ENCODE results near the gene HOMER1.
"Not testable (repeated sequence)": the region's sequence is repeated elsewhere in the genome, so short reads cannot be mapped to it uniquely, and the experiment has no call there.

HOMER1 gene

DNA sequence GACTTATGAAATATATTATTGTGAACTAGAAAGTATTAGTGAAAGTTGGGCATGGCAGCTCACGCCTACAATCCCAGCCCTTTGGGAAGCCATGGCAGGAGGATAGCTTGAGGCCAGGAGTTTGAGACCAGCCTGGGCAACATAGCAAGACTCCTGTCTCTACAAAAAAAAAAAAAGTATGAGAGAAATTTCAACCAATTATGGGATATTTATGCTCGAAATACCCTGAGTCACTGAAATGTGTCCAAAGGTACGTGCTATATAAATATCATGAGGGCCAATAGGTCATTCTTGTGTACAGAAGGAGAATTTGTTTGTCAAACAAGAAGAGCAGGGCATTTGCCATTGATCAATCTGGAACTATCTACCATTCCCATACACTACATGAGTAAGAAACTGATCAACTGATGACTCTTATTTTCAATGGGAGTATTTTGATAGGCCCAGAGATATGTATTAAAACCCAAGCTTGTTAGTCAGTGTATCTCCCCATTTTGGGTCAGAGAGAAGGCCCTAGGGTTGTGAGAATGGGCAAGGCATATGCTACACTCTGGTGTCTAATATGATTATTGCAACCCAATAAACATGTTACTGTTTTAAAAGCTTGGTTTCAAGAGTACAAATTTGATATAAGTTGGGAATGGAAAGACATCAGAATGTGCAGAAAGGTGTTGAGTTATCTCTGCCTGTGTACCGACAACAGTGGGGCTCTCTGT lies 21.7 kb upstream of the HOMER1 start:
- intact Hi-C loops (cut with micrococcal nuclease) = no loop called here
- no peak overlapping the region for H3K4me3 Mint-ChIP-seq

DNA sequence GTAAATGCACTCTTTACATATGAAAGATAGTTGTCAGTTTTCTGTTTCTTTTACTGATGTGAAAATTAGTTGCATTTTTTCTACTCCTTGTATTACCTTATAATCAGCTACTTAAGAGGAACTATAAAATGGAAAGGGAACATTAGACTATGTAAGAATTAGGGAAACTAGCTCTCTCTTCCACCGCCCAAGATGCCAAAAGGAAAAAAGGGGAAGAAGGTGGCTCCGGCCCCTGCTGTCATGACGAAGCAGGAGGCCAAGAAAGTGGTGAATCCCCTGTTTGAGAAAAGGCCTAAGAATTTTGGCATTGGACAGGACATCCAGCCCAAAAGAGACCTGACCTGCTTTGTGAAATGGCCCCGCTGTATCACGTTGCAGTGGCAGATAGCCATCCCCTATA lies 15.2 kb upstream of the HOMER1 start:
- Mint-ChIP-seq H3K36me3 (ENCODE audit: low read depth) (no peaks in the 10 kb centered on the region), H3K4me1 (ENCODE audit: low read depth) (peaks cover 8% of the 10 kb centered on the region), H3K4me3 (no peak overlapping the region)

More for the DNA sequence above, 21.7 kb upstream of the HOMER1 start:
- H3K27ac Mint-ChIP-seq = no peak overlapping the region
- no peaks in the 10 kb centered on the region for H3K36me3 Mint-ChIP-seq (ENCODE audit: low read depth)
- H3K27me3 Mint-ChIP-seq = peaks cover 12% of the 10 kb centered on the region
- no peaks in the 10 kb centered on the region for H3K9me3 Mint-ChIP-seq
- H3K4me1 Mint-ChIP-seq (ENCODE audit: low read depth) = no peaks in the 10 kb centered on the region

DNA sequence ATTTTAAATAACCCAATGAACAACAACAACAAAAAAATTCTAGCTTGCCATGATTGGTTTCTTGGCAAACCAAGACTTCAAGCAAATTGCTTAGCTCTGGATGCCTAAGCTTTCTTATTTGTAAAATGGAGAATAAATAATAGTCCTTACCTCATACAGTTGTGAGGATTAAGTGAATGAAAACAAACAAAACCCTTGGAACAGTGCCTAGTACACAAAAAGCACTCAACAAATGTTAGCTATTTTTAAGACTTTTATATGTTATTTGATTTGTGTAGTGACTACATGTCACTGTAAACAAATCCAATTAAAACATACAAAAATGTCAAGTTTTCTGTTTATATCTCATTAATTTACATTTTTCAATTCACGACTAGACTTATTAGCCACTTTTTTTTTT lies 13.5 kb upstream of the HOMER1 start:
- intact Hi-C loops (cut with micrococcal nuclease) = no loop called here
- Mint-ChIP-seq H3K4me3 (no peak overlapping the region), H3K4me1 (ENCODE audit: low read depth) (peaks cover 8% of the 10 kb centered on the region), H3K36me3 (ENCODE audit: low read depth) (no peaks in the 10 kb centered on the region), H3K9me3 (peaks cover 17% of the 10 kb centered on the region), H3K27ac (no peak overlapping the region), H3K27me3 (peaks cover 9% of the 10 kb centered on the region)

More for the DNA sequence above, 15.2 kb upstream of the HOMER1 start:
- intact Hi-C loops (cut with micrococcal nuclease) = no loop called here
- H3K27me3 Mint-ChIP-seq = peaks cover 3% of the 10 kb centered on the region
- peaks cover 17% of the 10 kb centered on the region for H3K9me3 Mint-ChIP-seq
- H3K27ac Mint-ChIP-seq = no peak overlapping the region

DNA sequence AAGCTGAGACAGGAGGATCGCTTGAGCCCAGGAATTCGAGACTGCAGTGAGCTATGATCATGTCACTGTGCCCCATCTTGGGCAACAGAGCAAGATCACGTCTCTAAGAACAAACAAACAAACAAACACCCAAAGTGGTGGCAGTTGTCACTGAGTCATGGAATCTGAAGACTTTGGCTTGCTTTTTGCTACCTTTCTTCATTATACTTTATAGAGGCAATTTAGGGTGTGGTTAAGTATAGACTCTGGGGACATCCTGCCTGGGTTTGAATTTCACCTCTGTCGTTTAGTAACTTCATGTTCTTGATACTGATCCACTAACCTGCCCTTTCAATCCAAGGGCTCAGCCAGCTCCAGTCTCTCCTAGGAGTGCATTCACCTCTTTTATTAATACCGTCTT lies 13.0 kb upstream of the HOMER1 start:
- H3K36me3 Mint-ChIP-seq (ENCODE audit: low read depth) = no peaks in the 10 kb centered on the region
- H3K27ac Mint-ChIP-seq = no peak overlapping the region
- H3K4me1 Mint-ChIP-seq (ENCODE audit: low read depth) = peaks cover 8% of the 10 kb centered on the region
- intact Hi-C loops (cut with micrococcal nuclease) = no loop called here
- H3K27me3 Mint-ChIP-seq = peaks cover 9% of the 10 kb centered on the region
- H3K9me3 Mint-ChIP-seq = peaks cover 17% of the 10 kb centered on the region
- H3K4me3 Mint-ChIP-seq = no peak overlapping the region

DNA sequence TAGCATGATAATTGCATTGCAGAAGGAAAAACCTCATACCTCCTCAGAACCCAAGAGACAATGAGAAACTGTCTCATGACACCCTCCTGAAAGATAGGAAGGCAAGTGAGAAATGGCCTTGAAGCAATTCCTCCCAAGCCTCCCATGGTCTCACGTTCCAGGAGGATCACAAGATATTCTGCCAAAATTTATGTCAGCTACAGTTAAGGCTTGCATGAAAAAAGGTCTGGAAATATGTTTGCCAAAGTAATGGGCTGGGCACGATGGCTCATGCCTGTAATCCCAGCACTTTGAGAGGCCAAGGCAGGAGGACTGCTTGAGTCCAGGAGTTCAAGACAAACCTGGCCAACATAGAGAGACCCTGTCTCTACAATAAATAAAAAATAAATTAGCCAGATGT lies 12.6 kb upstream of the HOMER1 start:
- Mint-ChIP-seq H3K27me3 (peaks cover 8% of the 10 kb centered on the region), H3K9me3 (peaks cover 17% of the 10 kb centered on the region), H3K4me3 (no peak overlapping the region), H3K27ac (no peak overlapping the region), H3K36me3 (ENCODE audit: low read depth) (no peaks in the 10 kb centered on the region), H3K4me1 (ENCODE audit: low read depth) (peaks cover 8% of the 10 kb centered on the region)
- intact Hi-C loops (cut with micrococcal nuclease) = no loop called here

DNA sequence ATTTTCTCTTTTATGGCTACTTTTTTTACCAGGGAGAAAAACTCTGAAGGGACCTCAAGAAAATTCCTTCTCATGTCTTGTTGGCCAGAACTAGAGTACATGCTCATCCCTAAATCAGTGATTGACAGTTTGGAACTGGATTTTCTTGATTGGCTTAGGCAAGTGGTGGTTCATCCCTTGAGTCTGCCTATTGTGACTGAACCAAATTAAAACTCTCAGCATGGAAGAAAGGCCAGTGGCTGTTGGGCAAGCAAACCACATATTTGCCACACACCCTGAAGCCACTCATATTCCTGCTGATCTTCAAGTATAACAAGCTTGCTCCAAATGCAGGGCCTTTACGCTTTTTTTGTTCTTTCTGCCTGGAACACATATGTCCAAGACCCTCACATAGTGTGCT lies 7.2 kb upstream of the HOMER1 start:
- Mint-ChIP-seq H3K36me3 (ENCODE audit: low read depth) (no peaks in the 10 kb centered on the region), H3K4me1 (ENCODE audit: low read depth) (peaks cover 6% of the 10 kb centered on the region), H3K27me3 (peaks cover 14% of the 10 kb centered on the region), H3K9me3 (peaks cover 14% of the 10 kb centered on the region), H3K27ac (no peak overlapping the region), H3K4me3 (no peak overlapping the region)
- intact Hi-C loops (cut with micrococcal nuclease) = no loop called here

DNA sequence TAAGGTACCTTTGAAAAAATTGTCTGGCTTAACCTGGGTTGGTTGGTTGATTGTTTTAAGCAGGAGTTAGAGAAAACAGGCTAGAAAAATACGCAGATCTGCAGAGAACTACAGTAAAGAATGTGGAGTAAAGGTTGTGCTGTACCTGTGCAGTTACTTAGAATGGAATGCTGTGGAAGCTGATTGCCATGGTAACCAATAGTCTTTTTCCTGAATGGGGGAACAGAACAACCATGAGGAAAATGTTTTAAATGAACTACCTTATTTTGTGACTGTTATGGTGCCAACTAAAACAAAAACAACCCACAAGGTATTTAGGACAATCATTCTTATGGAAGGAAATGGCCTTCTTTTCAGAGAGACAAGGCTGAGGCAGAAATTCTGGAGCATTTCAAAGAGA lies 4.8 kb upstream of the HOMER1 start:
- Mint-ChIP-seq H3K27ac (no peak overlapping the region), H3K4me1 (ENCODE audit: low read depth) (peaks cover 15% of the 10 kb centered on the region)
- intact Hi-C loops (cut with micrococcal nuclease) = no loop called here

DNA sequence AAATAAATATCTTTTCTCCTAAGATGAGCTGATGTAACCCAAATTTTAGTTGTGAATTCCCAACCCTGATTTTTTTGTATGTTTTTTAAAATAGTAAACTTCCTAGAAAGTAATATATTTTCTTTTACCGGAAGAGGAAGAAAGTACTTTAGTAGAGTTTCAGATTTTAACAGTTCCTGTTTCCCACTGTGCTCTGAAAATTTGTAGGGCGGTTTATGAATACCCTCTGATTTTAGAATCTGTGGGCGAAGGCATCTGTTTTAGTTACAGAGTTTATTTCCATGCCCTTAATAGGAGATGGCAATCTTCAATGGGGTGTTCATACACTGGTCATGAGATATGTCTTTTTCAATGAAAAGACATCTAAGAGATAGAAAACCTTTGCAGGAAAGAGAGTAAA lies 3.7 kb upstream of the HOMER1 start:
- Mint-ChIP-seq H3K27ac (no peak overlapping the region), H3K4me1 (ENCODE audit: low read depth) (peaks cover 26% of the 10 kb centered on the region), H3K4me3 (no peak overlapping the region), H3K27me3 (peaks cover 29% of the 10 kb centered on the region), H3K36me3 (ENCODE audit: low read depth) (peaks cover 6% of the 10 kb centered on the region), H3K9me3 (no peaks in the 10 kb centered on the region)
- intact Hi-C loops (cut with micrococcal nuclease) = no loop called here

More for the DNA sequence above, 4.8 kb upstream of the HOMER1 start:
- Mint-ChIP-seq H3K4me3 (no peak overlapping the region), H3K27me3 (peaks cover 24% of the 10 kb centered on the region), H3K9me3 (no peaks in the 10 kb centered on the region), H3K36me3 (ENCODE audit: low read depth) (peaks cover 6% of the 10 kb centered on the region)

DNA sequence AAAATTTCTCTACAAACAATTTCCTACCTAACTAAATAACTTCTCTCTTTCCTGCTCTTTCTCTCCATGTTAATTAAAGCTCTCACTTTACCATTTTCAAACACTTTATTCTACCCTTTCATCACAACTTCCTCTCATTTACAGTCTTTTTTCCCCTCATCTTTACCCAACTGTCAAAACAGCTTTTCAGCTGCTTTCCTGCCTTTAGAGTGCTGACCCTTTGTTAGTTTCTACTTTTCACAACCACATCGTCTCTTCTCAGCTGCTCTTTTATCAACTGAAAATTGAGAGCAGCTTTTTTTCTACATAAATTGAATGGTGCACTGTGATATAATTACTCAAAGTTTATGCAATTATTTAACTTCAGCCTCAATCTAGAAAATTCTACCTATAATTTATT lies 3.1 kb upstream of the HOMER1 start:
- intact Hi-C loops (cut with micrococcal nuclease) = no loop called here
- H3K27me3 Mint-ChIP-seq = peaks cover 34% of the 10 kb centered on the region
- H3K4me1 Mint-ChIP-seq (ENCODE audit: low read depth) = peaks cover 28% of the 10 kb centered on the region
- no peaks in the 10 kb centered on the region for H3K9me3 Mint-ChIP-seq
- peaks cover 6% of the 10 kb centered on the region for H3K36me3 Mint-ChIP-seq (ENCODE audit: low read depth)
- H3K27ac Mint-ChIP-seq = no peak overlapping the region
- H3K4me3 Mint-ChIP-seq = no peak overlapping the region

DNA sequence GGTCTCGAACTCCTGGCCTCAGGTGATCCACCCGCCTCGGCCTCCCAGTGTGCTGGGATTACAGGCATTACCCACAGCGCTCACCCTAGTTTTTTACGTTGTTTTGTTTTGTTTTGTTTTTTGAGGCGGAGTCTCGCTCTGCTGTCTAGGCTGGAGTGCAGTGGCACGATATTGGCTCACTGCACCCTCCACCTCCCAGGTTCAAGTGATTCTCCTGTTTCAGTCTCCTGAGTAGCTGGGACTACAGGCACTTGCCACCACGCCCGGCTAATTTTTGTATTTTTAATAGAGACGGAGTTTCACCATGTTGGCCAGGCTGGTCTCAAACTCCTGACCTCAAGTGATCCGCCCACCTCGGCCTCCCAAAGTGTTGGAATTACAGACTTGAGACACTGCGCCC lies 2.4 kb upstream of the HOMER1 start:
- H3K4me3 Mint-ChIP-seq; intact Hi-C loops (cut with micrococcal nuclease); H3K27ac Mint-ChIP-seq; H3K9me3 Mint-ChIP-seq; H3K36me3 Mint-ChIP-seq (ENCODE audit: low read depth): not testable (repeated sequence)
- Mint-ChIP-seq H3K27me3 (peaks cover 41% of the 10 kb centered on the region), H3K4me1 (ENCODE audit: low read depth) (peaks cover 28% of the 10 kb centered on the region)

DNA sequence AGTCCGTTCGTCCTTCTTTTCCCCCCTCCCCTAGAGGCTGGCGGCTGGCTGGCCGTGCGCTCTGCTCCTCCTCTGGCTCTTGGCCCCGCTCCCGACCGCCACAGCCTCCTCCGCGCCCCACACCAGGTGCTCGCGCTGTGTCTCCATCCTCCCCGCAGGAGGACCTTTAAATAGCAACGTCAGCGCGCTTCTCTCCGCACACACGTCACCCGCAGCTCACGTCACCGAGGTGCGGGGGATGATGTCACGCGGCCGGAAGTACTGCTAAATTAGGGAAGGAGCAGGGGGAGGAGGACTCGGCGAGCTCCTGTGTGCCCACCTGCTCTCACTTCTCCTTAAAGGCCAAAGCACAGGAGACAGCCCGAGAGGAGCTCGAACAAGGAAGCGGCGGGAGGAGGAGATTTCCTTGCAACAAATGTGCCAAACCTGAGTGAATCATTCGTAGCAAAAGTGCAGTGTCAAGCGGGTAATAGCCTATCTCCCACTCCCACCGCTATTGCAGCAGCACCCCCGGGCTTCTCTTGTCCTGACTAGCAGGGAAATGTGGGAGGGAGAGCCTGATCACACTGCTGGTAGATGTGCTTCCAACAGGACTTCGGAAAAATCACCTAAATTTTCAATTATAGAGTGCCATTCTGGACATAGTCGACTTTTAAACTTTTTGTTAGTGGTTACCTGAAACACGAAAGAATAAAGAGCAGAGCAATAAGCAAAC lies 614 bp upstream of the HOMER1 start:
- H3K27me3 Mint-ChIP-seq = peaks cover 57% of the 10 kb centered on the region
- H3K9me3 Mint-ChIP-seq = no peaks in the 10 kb centered on the region
- peak overlapping the region; percentile 86 for H3K27ac Mint-ChIP-seq
- H3K4me1 Mint-ChIP-seq (ENCODE audit: low read depth) = peaks cover 28% of the 10 kb centered on the region
- intact Hi-C loops (cut with micrococcal nuclease) = no loop called here
- peaks cover 6% of the 10 kb centered on the region for H3K36me3 Mint-ChIP-seq (ENCODE audit: low read depth)
- peak overlapping the region; percentile 93 for H3K4me3 Mint-ChIP-seq

DNA sequence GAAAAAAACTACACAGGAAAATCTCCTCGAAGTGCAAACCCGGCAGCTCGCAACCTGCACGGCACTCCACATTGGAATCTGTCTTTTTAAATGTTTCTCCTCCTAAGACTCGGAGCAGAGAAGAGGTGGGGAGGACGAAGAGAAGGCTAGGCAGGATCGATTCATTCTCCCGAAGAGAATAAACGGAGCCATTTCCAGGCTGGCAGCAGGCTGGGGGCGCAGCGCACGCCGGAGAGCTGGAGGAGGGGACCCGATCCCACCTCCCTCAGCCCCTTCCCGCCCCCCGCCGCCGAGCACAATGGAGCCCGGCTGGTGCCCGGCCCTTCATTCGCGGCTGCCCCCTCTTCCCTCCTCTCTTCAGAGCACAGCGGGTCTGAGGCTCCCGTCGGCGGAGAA lies 628 bp downstream of the HOMER1 start:
- H3K27me3 Mint-ChIP-seq = peaks cover 66% of the 10 kb centered on the region
- peak overlapping the region; percentile 93 for H3K4me3 Mint-ChIP-seq
- H3K27ac Mint-ChIP-seq = no peak overlapping the region
- peaks cover 33% of the 10 kb centered on the region for H3K4me1 Mint-ChIP-seq (ENCODE audit: low read depth)
- intact Hi-C loops (cut with micrococcal nuclease) = no loop called here
- H3K9me3 Mint-ChIP-seq = no peaks in the 10 kb centered on the region
- H3K36me3 Mint-ChIP-seq (ENCODE audit: low read depth) = peaks cover 6% of the 10 kb centered on the region

DNA sequence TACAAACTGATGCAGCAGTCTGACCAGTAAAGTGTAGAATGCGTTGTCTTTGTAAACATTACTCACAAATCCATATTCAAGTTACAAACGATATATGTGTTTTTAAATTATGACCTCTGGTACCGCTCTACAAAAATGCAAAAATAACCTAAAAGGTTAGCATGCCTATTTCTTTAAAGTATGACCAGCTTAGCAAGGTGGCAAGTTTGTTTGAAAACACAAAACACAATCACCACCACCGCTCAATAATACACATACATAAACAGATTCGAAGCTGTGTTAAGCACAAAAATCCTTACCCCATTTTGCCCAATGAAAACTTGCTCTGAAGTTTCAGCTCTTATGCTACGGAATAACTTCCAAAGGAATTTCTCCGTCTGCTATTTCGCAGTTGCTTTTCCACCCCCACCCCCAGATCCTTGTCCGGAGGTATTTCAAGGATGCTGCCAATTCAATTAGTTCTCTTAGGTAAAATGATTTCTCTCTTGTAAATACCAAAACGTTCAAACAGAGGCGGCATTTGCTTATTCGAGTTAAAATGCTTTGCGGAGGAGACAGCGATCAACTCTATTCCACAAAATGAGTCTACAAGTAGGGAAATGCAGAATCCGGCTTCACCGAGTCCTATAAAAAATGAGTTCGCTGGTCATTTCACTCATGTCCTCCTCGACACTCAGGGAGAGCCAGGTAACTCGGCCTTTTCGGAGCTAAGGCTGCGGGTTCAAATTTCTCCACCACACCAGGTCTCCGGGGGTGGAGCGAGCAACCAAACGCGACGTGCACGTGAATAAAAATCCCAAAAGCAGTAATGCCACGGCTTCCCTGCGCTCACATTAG lies 1.2 kb downstream of the HOMER1 start:
- Mint-ChIP-seq H3K4me1 (ENCODE audit: low read depth) (peaks cover 37% of the 10 kb centered on the region), H3K9me3 (no peaks in the 10 kb centered on the region), H3K27me3 (peaks cover 71% of the 10 kb centered on the region), H3K36me3 (ENCODE audit: low read depth) (peaks cover 6% of the 10 kb centered on the region), H3K4me3 (peak overlapping the region; percentile 93), H3K27ac (no peak overlapping the region)
- intact Hi-C loops (cut with micrococcal nuclease) = no loop called here

DNA sequence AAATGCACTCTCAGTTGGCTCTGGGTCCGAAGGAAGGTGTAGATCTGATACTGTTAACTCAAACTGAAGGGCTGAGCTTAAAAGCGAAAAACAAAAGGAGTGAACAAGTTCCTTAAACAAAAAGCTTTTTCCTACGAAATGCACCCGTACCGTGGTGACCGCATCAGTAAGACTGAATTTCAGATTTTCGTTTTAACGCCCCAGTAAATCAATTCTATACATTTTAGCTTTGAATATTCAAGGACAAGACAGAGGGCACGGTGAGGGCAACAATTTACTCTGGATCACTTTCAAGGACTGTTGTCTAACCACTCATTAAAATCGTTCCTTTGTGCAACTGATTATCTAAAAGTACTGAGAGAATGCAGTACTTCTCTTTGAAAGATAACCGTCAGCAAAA lies 1.9 kb downstream of the HOMER1 start:
- Mint-ChIP-seq H3K4me3 (no peak overlapping the region), H3K27ac (no peak overlapping the region), H3K9me3 (no peaks in the 10 kb centered on the region), H3K4me1 (ENCODE audit: low read depth) (peaks cover 37% of the 10 kb centered on the region), H3K27me3 (peaks cover 76% of the 10 kb centered on the region), H3K36me3 (ENCODE audit: low read depth) (peaks cover 6% of the 10 kb centered on the region)
- intact Hi-C loops (cut with micrococcal nuclease) = no loop called here

Measured in dendritic cell treated with granulocyte-macrophage colony-stimulating factor and Interleukin-4, amounts not matched to agents 40 ng/mL and 50 ng/mL, for 4 days (primary cell).